Retinal pigment epithelial cell (primary cell): ENCODE measurements around the gene GABRR1.
A peak's percentile ranks its signal among the peaks of the same experiment; 100 is the strongest.
"Not testable (repeated sequence)": the region's sequence is repeated elsewhere in the genome, so short reads cannot be mapped to it uniquely, and the experiment has no call there.

Experiments used
- DNase-seq: peaks from one replicate; pipeline ENCODE4 v3.0.0-alpha.2; 2010; ENCODE audit warnings: low read depth
- H3K4me3 ChIP-seq: 2 replicates; pipeline ENCODE4 v1.5.1; 2011; ENCODE audit warnings: mild to moderate bottlenecking, low read length, control low read depth, moderate library complexity
- TF ChIP-seq, protein P1 (sequence below): conservative IDR thresholded peaks from 2 replicates; pipeline ENCODE4 v1.5.1; 2011; ENCODE audit warnings: low read depth, low read length, control low read depth, inconsistent platforms

The GABRR1 gene

DNA sequence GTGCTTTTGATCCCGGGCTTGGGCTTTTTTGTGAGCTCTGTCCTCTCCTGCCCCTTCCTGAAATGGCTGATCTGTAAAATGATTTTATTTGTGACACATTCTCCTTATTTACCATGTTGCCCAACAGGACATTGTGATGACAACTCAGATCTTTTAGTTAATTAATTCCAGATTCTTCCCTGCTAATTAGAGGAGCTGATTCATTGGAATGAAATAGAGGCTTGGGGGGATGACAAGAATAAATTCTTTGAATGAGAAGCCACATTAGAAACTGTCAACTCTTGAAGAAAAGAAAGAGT lies 26.1 kb upstream of the GABRR1 start:
- no peak for DNase-seq
- no peak overlapping the region for H3K4me3 ChIP-seq
- TF ChIP-seq, protein P1, sequence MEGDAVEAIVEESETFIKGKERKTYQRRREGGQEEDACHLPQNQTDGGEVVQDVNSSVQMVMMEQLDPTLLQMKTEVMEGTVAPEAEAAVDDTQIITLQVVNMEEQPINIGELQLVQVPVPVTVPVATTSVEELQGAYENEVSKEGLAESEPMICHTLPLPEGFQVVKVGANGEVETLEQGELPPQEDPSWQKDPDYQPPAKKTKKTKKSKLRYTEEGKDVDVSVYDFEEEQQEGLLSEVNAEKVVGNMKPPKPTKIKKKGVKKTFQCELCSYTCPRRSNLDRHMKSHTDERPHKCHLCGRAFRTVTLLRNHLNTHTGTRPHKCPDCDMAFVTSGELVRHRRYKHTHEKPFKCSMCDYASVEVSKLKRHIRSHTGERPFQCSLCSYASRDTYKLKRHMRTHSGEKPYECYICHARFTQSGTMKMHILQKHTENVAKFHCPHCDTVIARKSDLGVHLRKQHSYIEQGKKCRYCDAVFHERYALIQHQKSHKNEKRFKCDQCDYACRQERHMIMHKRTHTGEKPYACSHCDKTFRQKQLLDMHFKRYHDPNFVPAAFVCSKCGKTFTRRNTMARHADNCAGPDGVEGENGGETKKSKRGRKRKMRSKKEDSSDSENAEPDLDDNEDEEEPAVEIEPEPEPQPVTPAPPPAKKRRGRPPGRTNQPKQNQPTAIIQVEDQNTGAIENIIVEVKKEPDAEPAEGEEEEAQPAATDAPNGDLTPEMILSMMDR = no peak

DNA sequence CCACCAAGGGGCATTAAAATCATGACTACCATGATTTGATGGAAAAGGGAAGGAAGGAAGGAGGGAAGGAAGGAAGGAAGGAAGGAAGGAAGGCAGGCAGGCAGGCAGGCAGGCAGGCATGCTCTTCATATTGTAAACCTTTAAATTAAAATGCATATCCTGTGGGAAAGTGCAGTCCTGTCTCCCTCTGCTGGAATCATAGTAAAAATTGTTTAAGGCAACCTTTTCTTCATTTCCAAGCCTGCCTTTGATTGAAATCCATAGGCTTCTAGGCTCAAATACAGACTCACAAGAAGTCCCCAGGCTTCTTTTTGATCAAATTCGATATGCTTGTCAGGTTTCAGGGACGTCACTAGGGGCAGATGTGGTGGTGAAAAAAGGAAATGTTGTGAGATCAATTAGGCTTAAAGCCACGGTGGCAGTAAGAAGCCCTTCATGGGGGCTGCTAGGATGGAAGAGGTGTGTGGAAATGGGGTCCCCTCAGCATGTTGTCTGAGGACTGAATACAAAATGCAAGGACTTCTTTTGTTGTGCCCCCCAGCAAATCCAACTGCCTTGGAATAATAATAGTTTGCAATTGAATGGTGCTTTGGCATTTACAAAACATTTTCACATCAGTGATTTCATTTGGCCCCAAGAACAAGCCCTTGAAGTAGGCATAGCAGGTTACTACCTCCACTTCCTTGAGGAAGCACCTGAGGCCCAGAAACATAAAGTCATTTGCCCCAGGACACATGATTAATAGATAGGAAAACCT lies 25.6 kb upstream of the GABRR1 start:
- TF ChIP-seq, protein P1 = peak; percentile 61
- DNase-seq = peak; percentile 29
- no peak overlapping the region for H3K4me3 ChIP-seq

DNA sequence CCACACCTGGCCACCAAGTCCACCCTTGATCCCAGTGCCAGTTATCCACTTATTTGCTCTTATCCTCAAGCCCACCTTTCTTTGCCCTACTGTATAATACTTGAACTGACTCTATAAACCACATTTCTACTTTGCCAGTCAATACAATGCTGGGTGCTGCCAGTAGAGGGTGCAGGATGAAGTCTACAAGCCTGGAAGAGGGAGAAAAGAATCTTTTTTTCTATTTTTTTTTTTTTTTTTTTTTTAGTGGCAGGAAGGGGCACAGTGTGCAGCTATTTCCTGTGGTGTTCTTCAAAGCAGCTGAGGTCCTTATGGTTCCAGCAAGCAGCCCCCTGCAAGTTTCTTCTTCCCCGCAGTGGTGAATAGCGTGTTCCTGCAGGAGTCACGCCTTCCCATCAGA lies 22.2 kb upstream of the GABRR1 start:
- H3K4me3 ChIP-seq = no peak overlapping the region
- DNase-seq = no peak
- TF ChIP-seq, protein P1 = peak; percentile 49

DNA sequence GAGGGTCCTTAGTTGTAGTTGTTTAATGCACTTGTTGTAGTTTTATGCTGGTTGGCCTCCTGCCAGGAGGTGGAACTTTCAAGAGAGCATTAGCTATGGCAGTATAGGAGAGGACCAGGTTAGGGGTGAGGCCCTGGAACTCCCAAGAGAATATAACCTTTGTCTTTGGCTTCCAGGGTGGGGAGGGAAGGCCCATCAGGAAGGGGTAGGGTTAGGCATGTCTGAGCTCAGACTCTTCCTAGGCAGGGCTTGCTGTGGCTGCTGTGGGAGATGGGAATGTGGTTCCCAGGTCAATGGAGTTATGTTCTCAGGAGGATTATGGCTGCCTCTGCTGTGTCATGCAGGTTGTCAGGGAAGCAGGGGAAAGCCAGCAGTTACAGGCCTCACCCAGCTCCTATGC lies 20.0 kb upstream of the GABRR1 start:
- H3K4me3 ChIP-seq = no peak overlapping the region
- DNase-seq = peak; percentile 54
- TF ChIP-seq, protein P1 = no peak

DNA sequence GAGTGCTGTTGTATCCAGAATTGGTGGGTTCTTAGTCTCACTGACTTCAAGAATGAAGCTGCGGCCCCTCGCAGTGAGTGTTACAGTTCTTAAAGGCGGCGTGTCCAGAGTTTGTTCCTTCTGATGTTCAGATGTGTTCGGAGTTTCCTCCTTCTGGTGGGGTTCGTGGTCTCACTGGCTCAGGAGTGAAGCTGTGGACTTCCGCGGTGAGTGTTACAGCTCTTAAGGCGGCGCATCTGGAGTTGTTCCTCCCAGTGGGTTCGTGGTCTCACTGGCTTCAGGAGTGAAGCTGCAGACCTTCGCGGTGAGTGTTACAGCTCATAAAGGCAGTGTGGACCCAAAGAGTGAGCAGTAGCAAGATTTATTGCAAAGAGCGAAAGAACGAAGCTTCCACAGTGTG lies 16.4 kb upstream of the GABRR1 start:
- H3K4me3 ChIP-seq, DNase-seq: not testable (repeated sequence)

DNA sequence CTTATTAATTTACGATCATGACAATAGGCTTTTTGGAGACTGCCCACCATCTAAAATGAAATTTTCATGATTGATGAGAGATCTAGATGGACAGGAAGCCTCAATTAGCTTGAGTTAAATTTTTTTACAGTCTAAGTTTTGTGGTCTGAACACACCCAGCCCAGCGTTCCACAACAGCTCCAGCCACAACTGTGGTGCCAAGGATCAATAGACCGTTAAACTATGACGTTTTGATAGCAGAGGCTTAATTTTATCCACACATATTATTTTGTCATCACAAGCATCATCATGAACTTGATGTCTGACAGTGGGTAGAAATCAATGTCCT lies 5.5 kb upstream of the GABRR1 start:
- H3K4me3 ChIP-seq = no peak overlapping the region
- no peak for DNase-seq
- TF ChIP-seq, protein P1 = no peak

DNA sequence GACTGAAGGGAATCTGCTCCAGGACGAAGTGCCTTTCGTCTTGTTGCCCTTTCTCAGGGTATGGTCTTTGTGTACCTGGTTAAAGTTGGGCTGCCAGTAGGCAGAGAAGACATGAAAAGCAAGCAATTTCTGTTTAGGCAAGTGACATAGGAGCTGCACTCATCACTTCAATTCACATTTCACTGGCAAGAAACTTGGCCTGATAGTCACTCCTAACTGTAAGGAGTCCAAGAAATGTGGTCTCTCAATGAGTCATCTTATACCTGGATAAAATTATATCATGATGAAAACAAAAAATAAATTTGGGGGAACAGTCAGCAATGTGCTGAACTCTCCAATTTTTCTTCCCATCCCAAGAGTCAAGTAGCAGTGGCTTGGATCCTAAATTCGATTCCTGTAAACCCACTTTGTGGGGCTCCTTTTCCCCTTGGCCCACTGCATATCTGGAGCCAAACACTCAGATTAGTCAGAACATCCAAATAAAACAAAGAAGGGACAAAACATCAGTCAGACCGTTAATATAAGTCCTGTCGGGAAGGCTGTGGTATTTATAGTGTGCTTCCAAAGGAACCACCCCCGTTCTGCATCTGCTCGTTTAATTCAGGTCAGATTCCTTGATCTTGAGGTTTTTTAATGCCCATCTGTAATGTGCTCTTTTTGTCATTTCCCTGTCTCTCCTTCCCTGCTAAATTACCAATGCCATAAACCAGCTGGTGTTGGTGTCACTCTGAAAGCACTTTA lies 5.0 kb upstream of the GABRR1 start:
- DNase-seq = no peak
- TF ChIP-seq, protein P1 = no peak

More for the DNA sequence above, 5.0 kb upstream of the GABRR1 start:
- no peak overlapping the region for H3K4me3 ChIP-seq
